Mesenchymal stem cell (in vitro differentiated cells and primary cell): ENCODE results near the gene MOV10.

Experiments used
- DNase-seq: peaks from one replicate; pipeline ENCODE4 v3.0.0-alpha.2; 2013
- H2AFZ ChIP-seq: one replicate; pipeline ENCODE4 v1.6.1; 2013; ENCODE audit warnings: low read depth, mild to moderate bottlenecking, control low read depth, inconsistent platforms, low read length, moderate library complexity
- H2AK5ac ChIP-seq: 2 replicates; pipeline ENCODE4 v1.6.1; 2013; ENCODE audit warnings: low read length, moderate library complexity, mild to moderate bottlenecking, inconsistent platforms; ENCODE audit not compliant: severe bottlenecking
- H2BK120ac ChIP-seq: one replicate; pipeline ENCODE4 v1.6.1; 2013; ENCODE audit warnings: low read depth, mild to moderate bottlenecking, inconsistent platforms, low read length, moderate library complexity
- H2BK12ac ChIP-seq, 2 experiments: one replicate each; pipeline ENCODE4 v1.6.1; 2013; ENCODE audit warnings: inconsistent platforms in 2 of 2, low read length in 2 of 2, mild to moderate bottlenecking in 2 of 2, moderate library complexity in 2 of 2, control low read depth in 1 of 2
- H2BK15ac ChIP-seq: one replicate; pipeline ENCODE4 v1.6.1; 2013; ENCODE audit warnings: mild to moderate bottlenecking, low read depth, inconsistent platforms; ENCODE audit not compliant: poor library complexity, severe bottlenecking
- H2BK5ac ChIP-seq: 2 replicates; pipeline ENCODE4 v1.6.1; 2013; ENCODE audit warnings: low read depth, mild to moderate bottlenecking, low read length, control low read depth, inconsistent platforms; ENCODE audit not compliant: poor library complexity, severe bottlenecking
- H3K14ac ChIP-seq, 2 experiments: one replicate each; pipeline ENCODE4 v1.6.1; 2013; ENCODE audit warnings: inconsistent platforms in 2 of 2, low read length in 2 of 2, control low read depth in 1 of 2, mild to moderate bottlenecking in 1 of 2, moderate library complexity in 1 of 2
- H3K18ac ChIP-seq, 2 experiments: one replicate each; pipeline ENCODE4 v1.6.1; 2013; ENCODE audit warnings: inconsistent platforms in 2 of 2, low read length in 2 of 2, control low read depth in 1 of 2, low read depth in 1 of 2, mild to moderate bottlenecking in 1 of 2
- H3K23ac ChIP-seq, 2 experiments: one replicate each; pipeline ENCODE4 v1.6.1; 2013; ENCODE audit warnings: inconsistent platforms in 2 of 2, low read length in 2 of 2, mild to moderate bottlenecking in 2 of 2, moderate library complexity in 2 of 2, control low read depth in 1 of 2
- H3K27ac ChIP-seq: 2 replicates; pipeline ENCODE4 v1.5.1; 2013; ENCODE audit warnings: mild to moderate bottlenecking, moderate library complexity, low read length, control low read depth, inconsistent platforms; ENCODE audit not compliant: poor library complexity, severe bottlenecking
- H3K27me3 ChIP-seq, 2 experiments: 2 replicates each; pipeline versions ENCODE4 v1.6.1 to v1.7.0; 2013; ENCODE audit warnings: low read length in 2 of 2, mild to moderate bottlenecking in 2 of 2, moderate library complexity in 2 of 2, control low read depth in 1 of 2, inconsistent platforms in 1 of 2; ENCODE audit not compliant: control insufficient read depth in 1 of 2, insufficient read depth in 1 of 2
- H3K36me3 ChIP-seq, 2 experiments: 2 replicates each; pipeline versions ENCODE4 v1.6.1 to v1.7.0; 2013; ENCODE audit warnings: low read length in 2 of 2, control low read depth in 1 of 2, inconsistent platforms in 1 of 2, low read depth in 1 of 2, mild to moderate bottlenecking in 1 of 2; ENCODE audit not compliant: insufficient read depth in 2 of 2, control insufficient read depth in 1 of 2
- H3K4ac ChIP-seq, 2 experiments: one replicate each; pipeline ENCODE4 v1.6.1; 2013; ENCODE audit warnings: inconsistent platforms in 2 of 2, low read length in 2 of 2, mild to moderate bottlenecking in 2 of 2, moderate library complexity in 2 of 2, control low read depth in 1 of 2, low read depth in 1 of 2
- H3K4me1 ChIP-seq: 2 replicates; pipeline ENCODE4 v1.6.1; 2013; ENCODE audit warnings: low read depth, low read length, control low read depth; ENCODE audit not compliant: control insufficient read depth, insufficient read depth
- H3K4me2 ChIP-seq: 2 replicates; pipeline ENCODE4 v1.6.1; 2013; ENCODE audit warnings: low read length, mild to moderate bottlenecking, inconsistent platforms; ENCODE audit not compliant: poor library complexity, severe bottlenecking
- H3K4me3 ChIP-seq, 2 experiments: 2 replicates each; pipeline versions ENCODE4 v1.5.1 to v1.7.0; 2013; ENCODE audit warnings: low read length in 2 of 2, mild to moderate bottlenecking in 2 of 2, control low read depth in 1 of 2, low read depth in 1 of 2; ENCODE audit not compliant: insufficient read depth in 1 of 2
- H3K79me1 ChIP-seq: replicated peaks from 2 replicates; pipeline ENCODE4 v1.6.1; 2013; ENCODE audit warnings: mild to moderate bottlenecking, control low read depth, low read length, inconsistent platforms; ENCODE audit not compliant: poor library complexity, severe bottlenecking
- H3K9ac ChIP-seq: 2 replicates; pipeline ENCODE4 v1.7.0; 2013; ENCODE audit warnings: mild to moderate bottlenecking, low read length, moderate library complexity
- H3K9me3 ChIP-seq: 2 replicates; pipeline ENCODE4 v1.7.0; 2013; ENCODE audit warnings: mild to moderate bottlenecking, low read length; ENCODE audit not compliant: control insufficient read depth
- H4K8ac ChIP-seq: one replicate; pipeline ENCODE4 v1.6.1; 2013; ENCODE audit warnings: inconsistent platforms, mild to moderate bottlenecking, low read length, moderate library complexity
- H4K91ac ChIP-seq: one replicate; pipeline ENCODE4 v1.6.1; 2013; ENCODE audit warnings: mild to moderate bottlenecking, low read length, inconsistent platforms
- WGBS: methylation state at CpG from one replicate; pipeline ENCODE4 v1.1.7; 2013; ENCODE audit warnings: mixed read lengths; 5-methylcytosine and 5-hydroxymethylcytosine counted together

Gene MOV10

GRCh38 chr1:112636056-112636455 lies 38.4 kb upstream of the MOV10 start:
- H3K27ac ChIP-seq, result peak overlapping the region; percentile 76
- H2AK5ac ChIP-seq, result no peak overlapping the region
- no peaks in the 10 kb centered on the region for H3K9me3 ChIP-seq
- no peaks in the 10 kb centered on the region for H3K79me1 ChIP-seq
- peaks cover 6% of the 10 kb centered on the region for H3K4me1 ChIP-seq
- DNase-seq, result no peak
- H3K14ac ChIP-seq, result no peak overlapping the region
- 78% methylated on average over 1 of the region's 2 CpGs for WGBS
- no peak overlapping the region for H2AFZ ChIP-seq
- H3K4me2 ChIP-seq, result no peak overlapping the region
- no peak overlapping the region for H2BK5ac ChIP-seq
- H3K27me3 ChIP-seq, result no peaks in the 10 kb centered on the region
- peaks cover 0 to 16% of the 10 kb centered on the region in 2 experiments for H3K36me3 ChIP-seq
- no peak overlapping the region for H2BK15ac ChIP-seq
- H3K4ac ChIP-seq, result no peak overlapping the region
- H4K8ac ChIP-seq, result no peak overlapping the region
- H2BK12ac ChIP-seq, result no peak overlapping the region
- no peak overlapping the region for H3K23ac ChIP-seq
- H3K9ac ChIP-seq, result peak overlapping the region; percentile 77
- no peak overlapping the region for H2BK120ac ChIP-seq
- no peak overlapping the region for H3K4me3 ChIP-seq
- H4K91ac ChIP-seq, result no peak overlapping the region
- no peak overlapping the region for H3K18ac ChIP-seq

GRCh38 chr1:112636597-112637253 lies 37.7 kb upstream of the MOV10 start:
- no peak overlapping the region for H3K23ac ChIP-seq
- peaks cover 0 to 10% of the 10 kb centered on the region in 2 experiments for H3K36me3 ChIP-seq
- H3K27me3 ChIP-seq, result no peaks in the 10 kb centered on the region
- H3K4me2 ChIP-seq, result no peak overlapping the region
- peaks cover 6% of the 10 kb centered on the region for H3K4me1 ChIP-seq
- H2BK12ac ChIP-seq, result no peak overlapping the region
- no peak for DNase-seq
- no peak overlapping the region for H2BK5ac ChIP-seq
- H4K91ac ChIP-seq, result no peak overlapping the region
- H2BK120ac ChIP-seq, result no peak overlapping the region
- H3K79me1 ChIP-seq, result no peaks in the 10 kb centered on the region
- no peaks in the 10 kb centered on the region for H3K9me3 ChIP-seq
- H4K8ac ChIP-seq, result no peak overlapping the region
- H3K4ac ChIP-seq, result no peak overlapping the region
- no peak overlapping the region for H2AK5ac ChIP-seq
- H3K27ac ChIP-seq, result peak overlapping the region; percentile 82
- H3K18ac ChIP-seq, result no peak overlapping the region
- no peak overlapping the region for H3K14ac ChIP-seq
- H3K9ac ChIP-seq, result peak overlapping the region; percentile 77
- no peak overlapping the region for H3K4me3 ChIP-seq
- no peak overlapping the region for H2BK15ac ChIP-seq
- H2AFZ ChIP-seq, result no peak overlapping the region

- no peak overlapping the region for H3K4me3 ChIP-seq
- H3K18ac ChIP-seq, result no peak overlapping the region
- H2AK5ac ChIP-seq, result no peak overlapping the region
- H3K4ac ChIP-seq, result peak overlapping the region in 1 of 2 experiments; percentile 26
- H3K14ac ChIP-seq, result no peak overlapping the region
- H3K23ac ChIP-seq, result no peak overlapping the region
- no peak overlapping the region for H4K8ac ChIP-seq
- no peaks in the 10 kb centered on the region for H3K27me3 ChIP-seq
- peak overlapping the region; percentile 82 for H3K27ac ChIP-seq
- no peak overlapping the region for H4K91ac ChIP-seq
- H2BK5ac ChIP-seq, result no peak overlapping the region
- H3K36me3 ChIP-seq, result peaks cover 0 to 5% of the 10 kb centered on the region in 2 experiments
- no peak for DNase-seq
- no peak overlapping the region for H2BK12ac ChIP-seq
- H2AFZ ChIP-seq, result no peak overlapping the region
- H3K4me1 ChIP-seq, result peaks cover 6% of the 10 kb centered on the region
- no peaks in the 10 kb centered on the region for H3K9me3 ChIP-seq
- H3K79me1 ChIP-seq, result no peaks in the 10 kb centered on the region
- H3K9ac ChIP-seq, result peak overlapping the region; percentile 77
- H2BK120ac ChIP-seq, result no peak overlapping the region
- H2BK15ac ChIP-seq, result no peak overlapping the region
- WGBS, result 92% methylated on average over 4 of the region's 4 CpGs
- no peak overlapping the region for H3K4me2 ChIP-seq
Measured at GRCh38 chr1:112637254-112638109, 37.0 kb upstream of the MOV10 start.

GRCh38 chr1:112638110-112638428 lies 36.4 kb upstream of the MOV10 start:
- Histone ChIP-seq H4K91ac (no peak overlapping the region), H3K27ac (peak overlapping the region; percentile 50), H3K4ac (no peak overlapping the region), H3K9me3 (no peaks in the 10 kb centered on the region), H3K27me3 (no peaks in the 10 kb centered on the region), H4K8ac (no peak overlapping the region), H3K4me2 (no peak overlapping the region), H2AFZ (no peak overlapping the region), H3K4me3 (no peak overlapping the region), H3K9ac (no peak overlapping the region), H3K18ac (no peak overlapping the region), H2BK12ac (no peak overlapping the region), H2BK120ac (no peak overlapping the region), H3K23ac (no peak overlapping the region), H2BK5ac (no peak overlapping the region), H3K79me1 (no peaks in the 10 kb centered on the region), H3K4me1 (peaks cover 6% of the 10 kb centered on the region), H3K36me3 (peaks cover 0 to 7% of the 10 kb centered on the region in 2 experiments), H2BK15ac (no peak overlapping the region), H2AK5ac (no peak overlapping the region), H3K14ac (no peak overlapping the region)
- WGBS, result 90% methylated on average over 1 of the region's 1 CpG
- DNase-seq, result no peak
